NCI-H1417 treated with DMSO at 0.1 percent for 48 hours (cell line): Measurements from ENCODE around the gene NUDCD3.

Source experiments
- DNase-seq: peaks from one replicate; lab custom pipeline; 2025; lab: John Stamatoyannopoulos, UW

The NUDCD3 gene

DNA sequence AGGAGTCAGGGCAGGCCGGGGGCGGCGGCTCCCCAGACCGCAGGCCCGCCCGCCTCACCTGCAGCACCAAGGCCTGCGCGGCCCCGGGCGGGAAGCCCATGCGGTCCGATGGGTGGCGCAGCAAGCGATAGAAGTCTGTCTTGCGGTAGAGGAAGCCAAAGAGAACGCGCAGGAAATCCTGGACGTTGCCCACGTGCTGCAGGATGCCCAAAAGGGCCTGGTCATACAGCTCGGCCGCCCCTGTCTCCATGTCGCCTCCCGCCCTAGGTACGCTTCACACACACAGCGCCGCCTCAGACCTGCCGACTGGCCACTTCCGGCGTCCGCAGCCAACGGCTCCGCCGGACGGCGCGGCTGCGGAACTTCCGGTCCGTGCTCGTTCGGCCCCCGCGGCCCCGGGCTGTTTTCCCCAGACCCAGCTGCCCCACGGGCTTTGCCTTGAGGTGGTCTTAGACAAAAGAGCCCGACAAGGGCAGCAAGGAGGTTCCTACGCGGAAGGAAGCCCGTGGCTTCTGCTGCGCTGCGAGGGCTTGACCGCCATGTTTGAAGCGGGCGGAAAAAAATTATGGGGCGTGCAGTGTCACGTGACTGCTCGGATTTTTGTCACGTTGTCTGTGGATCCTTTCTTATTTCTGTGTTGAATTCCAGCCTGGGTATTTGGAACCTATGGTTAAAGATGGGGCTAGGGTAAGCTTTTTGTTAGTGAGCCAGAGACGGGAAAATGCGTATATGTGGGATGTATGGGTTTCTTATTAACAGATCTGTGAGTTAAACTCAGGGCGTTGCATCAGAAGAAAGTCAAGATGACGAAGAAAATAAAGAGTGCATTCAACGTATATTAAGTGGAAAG, at the start of gene NUDCD3:
Gene NUDCD3, minus strand, starts transcription at position 308 of the 850 bp plus-strand sequence. Its CDS starts 58 bp downstream, at position 250.
- peak; percentile 72 for DNase-seq

- no peak for DNase-seq
These were observed 49.4 kb upstream of the NUDCD3 start for GRCh38 chr7:44539669-44540506.

- DNase-seq: no peak
These were observed 48.6 kb upstream of the NUDCD3 start for GRCh38 chr7:44538798-44539668.

DNA sequence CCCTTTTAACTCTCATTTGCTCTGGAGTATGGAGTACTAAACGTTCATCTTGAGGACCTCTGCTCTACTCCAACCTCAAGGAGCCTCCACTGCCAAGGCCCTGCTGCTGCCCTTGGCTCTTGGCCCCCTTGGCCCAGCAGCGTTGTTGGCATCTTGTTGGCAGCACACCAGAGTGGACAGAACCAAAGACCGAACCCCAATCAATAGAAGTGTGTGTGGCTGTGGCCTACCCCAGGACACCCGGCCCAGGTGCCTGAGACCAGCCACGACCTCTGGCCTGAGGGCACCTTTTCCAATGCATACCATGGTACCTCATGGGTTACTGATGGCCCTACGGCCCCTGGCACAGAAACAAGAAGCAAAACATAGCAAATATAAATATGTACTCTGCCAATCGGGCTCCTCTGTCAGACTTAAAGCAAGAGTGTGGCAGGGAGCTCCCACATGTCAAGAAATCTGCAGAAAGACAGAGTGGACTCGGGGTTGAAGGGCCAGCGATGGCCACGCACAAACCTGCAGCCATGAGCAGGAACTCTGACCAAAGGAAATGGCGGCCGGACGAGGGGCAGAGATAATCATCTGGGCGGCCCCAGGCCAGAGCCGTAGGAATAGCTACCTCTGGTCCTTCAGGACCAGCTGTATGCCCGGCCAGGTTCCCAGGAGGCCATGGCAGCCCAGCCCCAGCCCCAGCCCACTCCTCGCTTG, 47.8 kb upstream of the NUDCD3 start:
- no peak for DNase-seq

DNA sequence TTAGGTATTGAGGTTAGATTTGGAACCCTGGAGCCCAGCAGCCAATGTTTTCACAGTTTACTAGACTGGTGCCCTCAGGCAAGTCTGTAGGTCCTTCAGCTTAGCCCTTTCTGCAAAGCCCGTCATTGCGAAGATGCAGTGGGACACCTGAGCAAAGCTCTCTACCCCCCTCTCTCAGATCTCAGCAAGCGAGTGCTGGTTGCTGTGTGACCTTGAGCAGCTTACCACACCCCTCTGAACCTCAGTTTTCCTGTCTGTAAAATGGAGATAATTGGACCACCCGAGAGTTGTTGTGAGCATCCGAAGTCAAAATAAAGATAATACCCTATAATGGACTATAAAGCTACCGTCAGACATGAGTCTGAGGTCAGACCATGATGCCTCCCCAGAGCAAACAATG, 47.0 kb upstream of the NUDCD3 start:
- DNase-seq: no peak

DNA sequence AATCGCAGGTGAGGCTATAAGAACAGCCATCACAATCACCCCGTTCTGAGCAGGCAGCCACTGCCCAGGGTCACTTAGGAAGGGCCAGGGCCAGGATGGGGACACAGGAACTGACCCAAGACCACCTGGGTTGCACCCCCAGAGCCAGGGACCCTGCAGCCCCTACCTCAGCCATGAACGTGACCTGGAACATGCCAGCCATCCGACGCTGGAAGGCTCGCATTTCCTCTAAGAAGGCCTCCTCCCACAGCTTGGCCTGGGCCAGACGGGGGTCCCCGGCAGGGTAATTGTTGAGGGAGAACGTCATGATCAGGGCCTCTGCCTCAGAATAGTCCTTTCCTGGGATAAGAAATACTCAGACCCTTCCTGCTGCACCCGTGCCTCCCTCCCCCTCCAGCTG, 45.6 kb upstream of the NUDCD3 start:
- DNase-seq: no peak

DNA sequence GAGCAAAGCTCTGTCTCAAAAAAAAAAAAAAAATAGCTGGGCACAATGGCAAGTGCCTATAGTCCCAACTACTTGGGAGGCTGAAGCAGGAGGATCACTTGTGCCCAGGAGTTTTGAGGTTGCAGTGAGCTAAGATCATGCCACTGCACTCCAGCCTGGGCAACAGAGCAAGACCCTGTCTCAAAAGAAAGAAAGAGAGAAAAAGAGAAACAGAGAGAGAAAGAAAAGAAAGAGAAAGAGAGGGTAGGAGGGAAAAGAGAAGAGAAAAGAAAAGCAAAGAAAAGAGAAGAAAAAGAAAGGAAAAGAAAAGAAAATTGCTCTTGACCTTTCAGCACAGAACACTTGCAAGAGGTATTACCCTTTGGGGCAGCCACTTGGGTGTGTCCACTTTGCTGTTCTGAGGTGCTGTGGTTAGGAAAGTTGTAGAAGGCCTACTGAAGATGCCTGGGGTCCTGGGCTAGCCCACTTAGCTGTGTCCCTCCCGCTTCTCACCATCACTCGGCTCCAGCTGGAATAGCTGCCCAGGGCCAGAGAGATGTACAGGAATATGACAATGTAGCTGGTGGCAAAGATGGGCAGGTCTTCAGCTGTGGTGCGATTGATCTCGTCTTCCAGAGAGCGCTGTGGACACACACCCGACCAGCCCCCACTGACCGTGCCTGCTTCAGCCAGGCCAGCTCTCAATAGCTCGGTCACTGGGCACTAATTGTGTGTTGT, 45.0 kb upstream of the NUDCD3 start:
- no peak for DNase-seq

GRCh38 chr7:44534501-44534900, 44.0 kb upstream of the NUDCD3 start:
- DNase-seq: no peak

- DNase-seq: no peak
These were observed 43.6 kb upstream of the NUDCD3 start for GRCh38 chr7:44534087-44534486.

GRCh38 chr7:44533301-44534055, 43.0 kb upstream of the NUDCD3 start:
- DNase-seq: no peak

DNA sequence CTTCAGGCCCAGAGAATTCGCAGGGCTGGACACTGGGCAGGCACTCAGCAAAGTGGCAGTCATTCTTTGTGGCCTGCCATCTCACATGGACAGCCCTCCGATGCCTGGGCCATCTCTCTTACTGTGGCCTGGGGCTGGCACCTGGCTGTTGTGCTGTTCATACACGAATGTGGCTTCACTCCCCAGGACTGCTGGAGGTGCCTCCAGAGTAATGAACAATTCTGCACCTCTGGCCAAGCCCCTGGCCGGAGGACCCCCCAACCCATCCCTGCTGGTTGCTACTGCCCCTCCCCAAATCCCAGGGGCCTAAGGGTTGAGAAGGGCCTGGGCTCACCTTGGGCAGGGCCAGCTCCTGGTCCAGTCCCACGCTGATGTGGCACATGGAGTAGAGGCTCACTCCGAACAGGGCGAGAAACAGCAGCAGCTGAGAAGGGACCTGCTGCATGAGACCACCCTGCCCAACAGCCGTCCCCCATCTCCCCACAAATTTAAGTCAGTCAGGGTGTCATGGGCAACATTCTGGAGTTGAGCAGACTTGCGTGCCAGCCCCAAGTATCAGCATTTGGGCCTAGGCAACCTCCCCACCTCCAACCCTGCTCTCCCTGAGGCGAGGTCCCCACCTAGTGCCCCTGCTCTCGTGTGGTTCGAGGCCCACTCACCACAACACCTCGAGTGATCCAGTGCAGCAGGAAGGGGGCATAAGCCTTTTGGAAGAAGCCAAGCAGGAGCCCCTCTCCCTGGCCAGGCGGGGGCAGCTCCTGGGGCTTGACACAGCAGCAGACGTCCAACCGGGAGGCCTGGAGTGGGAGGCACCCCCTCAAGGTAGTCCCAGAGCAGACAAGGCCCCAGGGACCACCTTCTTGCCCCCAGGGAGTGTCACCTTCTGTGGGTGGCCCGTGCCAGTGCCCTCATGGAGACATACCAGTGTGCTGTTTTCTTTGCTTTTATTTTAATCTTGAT, 41.2 kb upstream of the NUDCD3 start:
- no peak for DNase-seq

DNA sequence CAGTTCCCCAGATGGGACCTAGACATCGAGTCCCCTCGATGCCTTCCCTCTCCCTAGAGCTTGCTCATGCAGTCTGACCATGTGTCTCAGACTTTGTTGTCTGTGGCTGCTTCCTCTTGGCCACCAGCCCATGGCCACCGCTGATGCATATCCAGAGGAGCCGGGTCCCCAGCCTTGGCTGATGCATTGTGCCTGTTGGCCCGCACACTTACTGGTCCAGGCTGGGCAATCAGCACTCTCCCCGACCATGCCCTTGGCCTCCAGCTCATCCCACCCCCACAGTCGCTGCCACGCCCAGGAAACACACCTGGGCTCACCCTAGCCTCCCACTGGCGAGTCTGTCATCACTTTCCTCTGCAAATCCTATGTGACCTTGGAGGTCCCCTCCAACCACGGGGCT, 40.5 kb upstream of the NUDCD3 start:
- DNase-seq: no peak

GRCh38 chr7:44524811-44525388, 34.4 kb upstream of the NUDCD3 start:
- no peak for DNase-seq

DNA sequence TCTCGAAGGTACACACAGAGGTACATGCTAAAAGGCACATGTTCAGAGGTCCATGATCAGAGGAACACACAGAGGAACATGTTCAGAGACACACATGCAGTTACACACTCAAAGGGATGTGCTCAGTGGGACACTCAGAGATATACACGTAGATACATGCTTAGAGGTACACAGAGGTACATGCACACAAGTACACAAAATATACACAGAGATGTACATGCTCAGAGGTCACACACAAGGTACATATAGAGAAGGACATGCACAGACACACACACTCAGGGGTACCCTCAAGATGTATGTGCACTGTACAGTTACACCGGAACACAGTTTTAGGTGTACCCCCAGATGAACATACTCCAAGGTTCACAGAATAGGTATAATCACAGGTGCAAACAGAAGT, 31.9 kb upstream of the NUDCD3 start:
- DNase-seq: no peak

DNA sequence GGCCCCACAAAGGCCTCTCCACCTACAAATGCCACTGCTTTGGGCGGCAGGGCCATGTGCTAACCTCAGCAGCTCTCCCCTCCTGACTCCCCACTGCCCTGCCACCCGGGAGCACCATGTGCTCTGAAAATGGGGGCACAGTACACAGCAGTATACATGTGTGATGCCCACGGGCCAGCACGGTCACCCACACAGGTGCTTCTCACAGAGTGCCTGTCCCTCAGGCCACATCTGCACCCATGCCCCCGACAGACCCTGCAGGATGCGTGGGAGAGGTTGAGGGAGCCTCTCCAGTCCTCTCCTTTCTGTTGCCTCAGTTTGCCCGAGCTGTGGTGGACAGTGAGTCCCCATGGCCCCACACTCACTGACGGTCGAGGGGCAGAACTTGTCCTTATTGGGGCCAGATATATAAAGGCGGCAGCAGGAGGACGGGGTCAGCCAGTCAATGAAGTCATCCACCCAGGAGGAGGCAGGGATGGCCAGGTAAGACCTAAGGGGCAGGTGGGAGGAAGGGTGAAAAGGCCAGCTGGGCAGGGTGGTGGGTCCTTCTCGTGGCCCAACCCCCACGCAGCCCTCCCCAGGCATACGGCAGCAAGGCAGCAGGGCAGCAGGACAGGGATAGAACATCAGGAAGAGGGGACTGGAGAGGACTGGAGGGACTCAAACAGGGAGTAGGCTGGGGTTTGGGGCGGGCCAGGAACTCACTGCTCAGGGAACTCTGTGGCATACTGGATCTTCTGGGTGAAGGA, 31.1 kb upstream of the NUDCD3 start:
- no peak for DNase-seq

DNA sequence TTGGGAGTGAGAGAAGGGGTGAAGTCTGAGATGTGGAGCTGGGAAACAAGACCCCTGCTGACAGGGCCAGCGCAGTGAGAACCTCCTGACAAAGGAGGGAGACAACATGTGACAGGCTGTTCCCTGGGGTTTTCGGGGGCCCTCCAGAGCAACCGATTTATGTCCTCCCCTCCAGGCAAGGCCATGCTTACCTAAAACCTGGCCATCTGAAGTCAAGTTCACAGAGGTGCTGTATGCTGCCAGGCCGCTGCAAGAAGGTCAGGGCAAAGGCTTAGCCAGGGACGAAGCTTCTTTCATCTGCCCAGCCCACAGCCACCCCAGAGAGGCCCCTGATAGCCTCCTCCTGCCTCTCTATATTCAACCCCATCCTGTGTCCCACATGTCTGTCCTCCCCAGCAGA, 30.1 kb upstream of the NUDCD3 start:
- DNase-seq: no peak

- DNase-seq: no peak
These were observed 29.1 kb upstream of the NUDCD3 start for GRCh38 chr7:44519546-44519945.

DNA sequence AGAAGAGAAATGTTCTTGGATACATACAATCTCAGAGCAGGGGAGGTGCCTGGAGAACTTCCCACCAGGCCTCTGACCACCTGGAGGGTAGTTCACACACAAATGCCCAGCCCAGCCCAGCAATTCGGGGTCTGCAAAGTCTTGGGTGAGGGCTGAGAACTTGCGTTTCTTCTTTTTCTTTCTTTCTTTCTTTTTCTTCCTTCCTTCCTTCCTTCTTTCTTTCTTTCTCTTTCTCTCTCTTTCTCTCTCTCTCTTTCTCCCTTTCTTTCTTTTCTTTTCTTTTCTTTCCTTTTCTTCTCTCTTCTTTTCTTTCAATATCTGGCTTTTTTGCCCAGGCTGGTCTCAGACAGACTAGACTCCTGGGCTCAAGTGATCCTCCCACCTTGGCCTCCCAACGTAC, 28.3 kb upstream of the NUDCD3 start:
- no peak for DNase-seq
